ENCODE data around the gene AK1. TPM values are rescaled to one million over a fixed set of nuclear protein-coding genes. Genes with fewer than 3 reads are reported as not detected.

The AK1 gene
- total and polyA plus RNA-seq, 2 of the 13 experiments (the other 11 are each of a cell fraction or from before 2014, with no cell fraction given): 19.1 to 32.8 TPM

- TF ChIP-seq UBTF (CRISPR knock-in tag; IDR thresholded peaks at IDR 0.05) (peak; percentile 70; the same call in 1 of the 2 replicates), RBAK (CRISPR knock-in tag; IDR thresholded peaks at IDR 0.05) (no peak), BCL6 (CRISPR knock-in tag; IDR thresholded peaks at IDR 0.05) (peak; percentile 56), ZBTB33 (CRISPR knock-in tag; IDR thresholded peaks at IDR 0.05) (peak; percentile 56; the same call in 1 of the 2 replicates), MBD4 (IDR thresholded peaks at IDR 0.05; ENCODE audit: borderline replicate concordance, low read length) (no peak), TFAP4 (IDR thresholded peaks at IDR 0.05; ENCODE audit: borderline replicate concordance, low read depth) (peak; percentile 13; the same call in 1 of the 2 replicates), ZNF598 (CRISPR knock-in tag; IDR thresholded peaks at IDR 0.05; ENCODE audit: borderline replicate concordance) (no peak), HIC2 (CRISPR knock-in tag; IDR thresholded peaks at IDR 0.05; ENCODE audit: low read depth) (peak; percentile 70; the same call in 1 of the 2 replicates), REXO4 (CRISPR knock-in tag; IDR thresholded peaks at IDR 0.05; ENCODE audit: borderline replicate concordance) (no peak), ZNF879 (CRISPR knock-in tag; IDR thresholded peaks at IDR 0.05) (no peak), ZNF770 (CRISPR knock-in tag; IDR thresholded peaks at IDR 0.05) (no peak), ZNF747 (CRISPR knock-in tag; IDR thresholded peaks at IDR 0.05; ENCODE audit: borderline replicate concordance) (0 out of 2 replicates have a peak, but pooled peaks have one; percentile 49), KAT2B (IDR thresholded peaks at IDR 0.05; ENCODE audit: borderline replicate concordance, low read depth, low read length) (no peak)
Observed at GRCh38 chr9:127825319-127826051, 52.0 kb downstream of the AK1 start (continued).

Measured in HepG2 (cell line).